Mammary epithelial cell (primary cell): ENCODE results near the gene PRAME.
"Not testable (repeated sequence)": the region's sequence is repeated elsewhere in the genome, so short reads cannot be mapped to it uniquely, and the experiment has no call there.

Experiments
- EZH2 ChIP-seq: IDR thresholded peaks from 2 replicates; pipeline ENCODE4 v1.6.1; 2012; ENCODE audit warnings: low read length, inconsistent platforms, borderline replicate concordance
- TF ChIP-seq, protein P1 (sequence below), 2 donors: IDR thresholded peaks in 1 of 2; conservative IDR thresholded peaks in 1 of 2; 2 replicates each; pipeline ENCODE4 v1.5.1; 2011 to 2012; ENCODE audit warnings: inconsistent platforms in 2 of 2, low read length in 2 of 2, mild to moderate bottlenecking in 2 of 2, control low read depth in 1 of 2, low read depth in 1 of 2; ENCODE audit not compliant: insufficient read depth in 1 of 2; ENCODE audit errors: extremely low read depth in 1 of 2

GRCh38 chr22:22608022-22608421, 49.0 kb upstream of the PRAME start:
- TF ChIP-seq, protein P1, sequence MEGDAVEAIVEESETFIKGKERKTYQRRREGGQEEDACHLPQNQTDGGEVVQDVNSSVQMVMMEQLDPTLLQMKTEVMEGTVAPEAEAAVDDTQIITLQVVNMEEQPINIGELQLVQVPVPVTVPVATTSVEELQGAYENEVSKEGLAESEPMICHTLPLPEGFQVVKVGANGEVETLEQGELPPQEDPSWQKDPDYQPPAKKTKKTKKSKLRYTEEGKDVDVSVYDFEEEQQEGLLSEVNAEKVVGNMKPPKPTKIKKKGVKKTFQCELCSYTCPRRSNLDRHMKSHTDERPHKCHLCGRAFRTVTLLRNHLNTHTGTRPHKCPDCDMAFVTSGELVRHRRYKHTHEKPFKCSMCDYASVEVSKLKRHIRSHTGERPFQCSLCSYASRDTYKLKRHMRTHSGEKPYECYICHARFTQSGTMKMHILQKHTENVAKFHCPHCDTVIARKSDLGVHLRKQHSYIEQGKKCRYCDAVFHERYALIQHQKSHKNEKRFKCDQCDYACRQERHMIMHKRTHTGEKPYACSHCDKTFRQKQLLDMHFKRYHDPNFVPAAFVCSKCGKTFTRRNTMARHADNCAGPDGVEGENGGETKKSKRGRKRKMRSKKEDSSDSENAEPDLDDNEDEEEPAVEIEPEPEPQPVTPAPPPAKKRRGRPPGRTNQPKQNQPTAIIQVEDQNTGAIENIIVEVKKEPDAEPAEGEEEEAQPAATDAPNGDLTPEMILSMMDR (conservative IDR thresholded peaks at IDR 0.05 in 1 of 2, IDR thresholded peaks at IDR 0.05 in 1 of 2; ENCODE audit: extremely low read depth in 1 of 2, insufficient read depth in 1 of 2, low read depth in 1 of 2, low read length in 2 of 2) = not testable (repeated sequence)
- TF ChIP-seq EZH2 = not testable (repeated sequence)
